IMR-90 (cell line): ENCODE measurements around the gene RPL37. TPM values are rescaled to one million over a fixed set of nuclear protein-coding genes. Genes with fewer than 3 reads are reported as not detected.
"Not testable (repeated sequence)": the region's sequence is repeated elsewhere in the genome, so short reads cannot be mapped to it uniquely, and the experiment has no call there.

Source experiments
- ATAC-seq: fragments of 200-7000 bp; cut with Tn5 transposase; 2 replicates; pipeline ENCODE4 v1.9.1; 2020; ENCODE audit warnings: low read depth, mild to moderate bottlenecking, moderate library complexity
- BruUV-seq: library from RNA; stranded (reverse); fragments of 400-500 nt; replicated peaks from 2 replicates; lab custom pipeline; 2021; lab: Mats Ljungman, UMichigan
- CTCF ChIA-PET: fragments of 300-600 bp; formaldehyde crosslinking; extraction: SDS; loops from one replicate; lab custom pipeline; 2021; ENCODE audit warnings: antibody characterized with exemption; lab: Yijun Ruan, JAX
- POLR2A ChIA-PET: fragments of 300-600 bp; sonication (Branson Sonifier 250); formaldehyde crosslinking; loops from one replicate; lab custom pipeline; 2022; ENCODE audit warnings: antibody characterized with exemption; ENCODE audit not compliant: unreplicated experiment; lab: Charles Lee
- DNase-seq: peaks from one replicate; pipeline ENCODE4 v3.0.0; 2013
- H2AFZ ChIP-seq: replicated peaks from 2 replicates; pipeline ENCODE3; 2013; ENCODE audit warnings: low read length, mild to moderate bottlenecking; ENCODE audit not compliant: poor library complexity
- H2AK5ac ChIP-seq: 2 replicates; pipeline ENCODE4 v1.6.1; 2013; ENCODE audit warnings: low read depth, low read length, inconsistent platforms
- H2AK9ac ChIP-seq: replicated peaks from 2 replicates; pipeline ENCODE3; 2013; ENCODE audit warnings: mild to moderate bottlenecking, low read depth, low read length, moderate library complexity; ENCODE audit not compliant: poor library complexity
- H2BK120ac ChIP-seq: 2 replicates; pipeline ENCODE4 v1.6.1; 2013; ENCODE audit warnings: low read depth, low read length, inconsistent platforms
- H2BK15ac ChIP-seq: 3 replicates; pipeline ENCODE4 v1.6.1; 2013; ENCODE audit warnings: low read depth, low read length, inconsistent platforms
- H2BK20ac ChIP-seq: 2 replicates; pipeline ENCODE4 v1.6.1; 2013; ENCODE audit warnings: low read depth, mild to moderate bottlenecking, inconsistent platforms, low read length, moderate library complexity
- H2BK5ac ChIP-seq: 2 replicates; pipeline ENCODE4 v1.6.1; 2013; ENCODE audit warnings: mild to moderate bottlenecking, low read depth, low read length, inconsistent platforms; ENCODE audit not compliant: poor library complexity, severe bottlenecking
- H3K14ac ChIP-seq: replicated peaks from 2 replicates; pipeline ENCODE4 v1.6.1; 2013; ENCODE audit warnings: low read depth, low read length, inconsistent platforms
- H3K18ac ChIP-seq: 2 replicates; pipeline ENCODE4 v1.6.1; 2013; ENCODE audit warnings: low read depth, low read length, control low read depth
- H3K23ac ChIP-seq: 2 replicates; pipeline ENCODE4 v1.6.1; 2013; ENCODE audit warnings: low read depth, low read length, inconsistent platforms
- H3K27ac ChIP-seq: 2 replicates; pipeline ENCODE4 v1.5.1; 2013; ENCODE audit warnings: mild to moderate bottlenecking, control low read depth, low read length; ENCODE audit not compliant: insufficient read depth
- H3K27me3 ChIP-seq: 2 replicates; pipeline ENCODE4 v1.6.1; 2013; ENCODE audit warnings: low read length; ENCODE audit not compliant: control insufficient read depth, insufficient read depth
- H3K36me3 ChIP-seq: 2 replicates; pipeline ENCODE4 v1.6.1; 2013; ENCODE audit warnings: low read length, mixed read lengths; ENCODE audit not compliant: control insufficient read depth, insufficient read depth
- H3K4ac ChIP-seq: 2 replicates; pipeline ENCODE4 v1.6.1; 2013; ENCODE audit warnings: low read depth, low read length, inconsistent platforms
- H3K4me1 ChIP-seq: 2 replicates; pipeline ENCODE4 v1.6.1; 2013; ENCODE audit warnings: low read length, mixed read lengths; ENCODE audit not compliant: control insufficient read depth, insufficient read depth
- H3K4me2 ChIP-seq: 2 replicates; pipeline ENCODE4 v1.6.1; 2013; ENCODE audit warnings: low read depth, mild to moderate bottlenecking, control low read depth, low read length, moderate library complexity
- H3K4me3 ChIP-seq: 2 replicates; pipeline ENCODE4 v1.5.1; 2013; ENCODE audit warnings: low read depth, mild to moderate bottlenecking, control low read depth, low read length, moderate library complexity; ENCODE audit not compliant: insufficient read depth
- H3K56ac ChIP-seq: 2 replicates; pipeline ENCODE4 v1.6.1; 2013; ENCODE audit warnings: low read length, inconsistent platforms; ENCODE audit not compliant: insufficient read depth; ENCODE audit errors: extremely low read depth
- H3K79me1 ChIP-seq, 2 experiments: 2 replicates each; pipeline ENCODE4 v1.6.1; 2013; ENCODE audit warnings: low read length in 2 of 2, inconsistent platforms in 1 of 2, low read depth in 1 of 2
- H3K9ac ChIP-seq: 2 replicates; pipeline ENCODE4 v1.6.1; 2013; ENCODE audit warnings: low read depth, low read length, control low read depth
- H3K9me1 ChIP-seq: 2 replicates; pipeline ENCODE4 v1.6.1; 2013; ENCODE audit warnings: low read length, inconsistent platforms; ENCODE audit not compliant: insufficient read depth
- H3K9me3 ChIP-seq: 2 replicates; pipeline ENCODE4 v1.6.1; 2013; ENCODE audit warnings: low read length; ENCODE audit not compliant: control insufficient read depth, insufficient read depth
- H4K20me1 ChIP-seq: 2 replicates; pipeline ENCODE4 v1.6.1; 2013; ENCODE audit warnings: low read length, inconsistent platforms; ENCODE audit not compliant: insufficient read depth
- H4K5ac ChIP-seq: 2 replicates; pipeline ENCODE4 v1.6.1; 2013; ENCODE audit warnings: mild to moderate bottlenecking, low read depth, low read length, control low read depth
- H4K8ac ChIP-seq, 2 experiments: 2 replicates each; pipeline ENCODE4 v1.6.1; 2013; ENCODE audit warnings: low read depth in 2 of 2, low read length in 2 of 2, control low read depth in 1 of 2, inconsistent platforms in 1 of 2
- H4K91ac ChIP-seq: 2 replicates; pipeline ENCODE4 v1.6.1; 2013; ENCODE audit warnings: low read depth, low read length, inconsistent platforms; ENCODE audit not compliant: insufficient read depth
- WGBS, 2 experiments: methylation state at CpG; one replicate each; pipeline versions ENCODE4 v1.1.5 to v1.1.7; 2013; ENCODE audit warnings: missing lambda C conversion rate in 2 of 2; ENCODE audit not compliant: insufficient read length in 1 of 2; ENCODE audit errors: extremely low coverage in 2 of 2; 5-methylcytosine and 5-hydroxymethylcytosine counted together
- dilution Hi-C: fragments of 300-500 bp; cut with HindIII; formaldehyde crosslinking; loops from one replicate; pipeline ENCODE4 v1.14.3; 2018; ENCODE audit warnings: low sequenced_read_pairs; ENCODE audit not compliant: unreplicated experiment
- in situ Hi-C: fragments of 300-500 bp; cut with MboI; formaldehyde crosslinking; loops from 3 replicates; pipeline ENCODE4 v1.14.3; 2019; ENCODE audit warnings: low sequenced_read_pairs, inconsistent platforms, mixed read lengths
- intact Hi-C: fragments of 100-400 bp; cut with micrococcal nuclease; formaldehyde crosslinking; loops from 2 replicates; pipeline ENCODE4 v1.10.0; 2022
- polyA plus RNA-seq, 3 experiments: library from polyadenylated mRNA; depleted of rRNA; stranded (reverse); fragments of >200 nt; gene quantifications; 2 replicates each; pipeline ENCODE4 v1.2.3, GENCODE V29; 2012; ENCODE audit warnings: low replicate concordance in 1 of 3
- total RNA-seq: library from RNA; depleted of rRNA; stranded (reverse); fragments of >200 nt; gene quantifications from 2 replicates; pipeline ENCODE4 v1.2.3, GENCODE V29; 2012

RPL37 gene
- total and polyA plus RNA-seq, 2 of the 4 experiments (the other 2 are of a cell fraction): 35.3 to 294 TPM

GRCh38 chr5:40872253-40872652 is 37.2 kb upstream of the RPL37 start:
- H3K4me3 ChIP-seq, H2AK5ac ChIP-seq, H4K91ac ChIP-seq, H2BK120ac ChIP-seq, H3K23ac ChIP-seq, H2BK20ac ChIP-seq, H3K9me3 ChIP-seq, H3K4me2 ChIP-seq, BruUV-seq, H2AFZ ChIP-seq, H3K18ac ChIP-seq, H4K8ac ChIP-seq, H2BK15ac ChIP-seq, H4K20me1 ChIP-seq, H3K36me3 ChIP-seq, H3K27ac ChIP-seq, dilution Hi-C loops, CTCF ChIA-PET, H3K9ac ChIP-seq, ATAC-seq, H3K4ac ChIP-seq, H3K4me1 ChIP-seq, H2BK5ac ChIP-seq, H3K27me3 ChIP-seq, H3K9me1 ChIP-seq, H3K14ac ChIP-seq, DNase-seq, H3K56ac ChIP-seq, H4K5ac ChIP-seq, POLR2A ChIA-PET, H3K79me1 ChIP-seq, H2AK9ac ChIP-seq: not testable (repeated sequence)
- in situ Hi-C loops: loop anchor here (10.0 kb wide), 2 partner anchors 927 to 1287 kb away; no protein-coding TSS in a partner anchor
- intact Hi-C loops: loop anchor here (10.0 kb wide), 1 partner anchor 1157 kb away; no protein-coding TSS in a partner anchor
- WGBS, 2 experiments: 100% methylated on average over 1 of the region's 8 CpGs; no CpG with 5 or more reads in 1 of the 2 experiments
